Stimulated activated CD4-positive, alpha-beta T cell treated with anti-CD3 and anti-CD28 coated beads, Interleukin-2, amount 100 ng/mL, for 24 hours (primary cell): ENCODE results near the gene SOCS7.
A peak's percentile ranks its signal among the peaks of the same experiment; 100 is the strongest.
"Not testable (repeated sequence)": the region's sequence is repeated elsewhere in the genome, so short reads cannot be mapped to it uniquely, and the experiment has no call there.

Source experiments
- DNase-seq, 2 donors: peaks; one replicate each; pipeline ENCODE4 v3.0.0-alpha.2; 2020

Gene SOCS7

GRCh38 chr17:38421871-38422827 lies 70.5 kb downstream of the SOCS7 start:
- no peak for DNase-seq

- DNase-seq = no peak
Observed at GRCh38 chr17:38424297-38424972, 72.8 kb downstream of the SOCS7 start.

GRCh38 chr17:38425031-38425430 lies 73.4 kb downstream of the SOCS7 start:
- no peak for DNase-seq

- DNase-seq = no peak
Observed at GRCh38 chr17:38425744-38426143, 74.1 kb downstream of the SOCS7 start.

- no peak for DNase-seq
Observed at GRCh38 chr17:38426441-38426840, 74.8 kb downstream of the SOCS7 start.

GRCh38 chr17:38427160-38427949 lies 75.7 kb downstream of the SOCS7 start:
- no peak for DNase-seq

GRCh38 chr17:38428112-38428642 lies 76.5 kb downstream of the SOCS7 start, which contains the start of gene ARHGAP23:
Gene ARHGAP23 (plus strand): TSS chr17:38428464. CDS start chr17:38428486, 22 bp downstream.
- DNase-seq = peak; percentile 31 to 40

GRCh38 chr17:38428643-38429371 lies 77.2 kb downstream of the SOCS7 start:
- DNase-seq = peak in 1 of 2 donors; percentile 31

GRCh38 chr17:38429476-38430100 lies 77.9 kb downstream of the SOCS7 start:
- DNase-seq = no peak

- no peak for DNase-seq
Observed at GRCh38 chr17:38430316-38430715, 78.7 kb downstream of the SOCS7 start.

- no peak for DNase-seq
Observed at GRCh38 chr17:38430822-38431221, 79.2 kb downstream of the SOCS7 start.

- no peak for DNase-seq
Observed at GRCh38 chr17:38431346-38432145, 79.9 kb downstream of the SOCS7 start.

- DNase-seq = no peak
Observed at GRCh38 chr17:38434178-38434665, 82.6 kb downstream of the SOCS7 start.

GRCh38 chr17:38435795-38436194 lies 84.2 kb downstream of the SOCS7 start:
- no peak for DNase-seq

GRCh38 chr17:38436386-38436785 lies 84.7 kb downstream of the SOCS7 start:
- no peak for DNase-seq

- not testable (repeated sequence) for DNase-seq
Observed at GRCh38 chr17:38437313-38437712, 85.7 kb downstream of the SOCS7 start.

- no peak for DNase-seq
Observed at GRCh38 chr17:38439436-38439835, 87.8 kb downstream of the SOCS7 start.

GRCh38 chr17:38440614-38441397 lies 89.2 kb downstream of the SOCS7 start:
- no peak for DNase-seq

GRCh38 chr17:38441429-38442061 lies 89.9 kb downstream of the SOCS7 start:
- DNase-seq = no peak
